ENCODE results near the gene TENM3.

The TENM3 gene

GRCh38 chr4:182215148-182215547, 28.1 kb upstream of the TENM3 start:
- DNase-seq (ENCODE audit: extremely low spot score): no peak
- no peak for TF ChIP-seq CTCF (IDR thresholded peaks at IDR 0.05; ENCODE audit: control extremely low read depth, extremely low read depth, low read depth, missing control alignments)
- CTCF ChIA-PET: no interaction called here
- POLR2A ChIA-PET: no interaction called here

- CTCF ChIA-PET: no interaction called here
- POLR2A ChIA-PET: no interaction called here
- no peak for DNase-seq (ENCODE audit: extremely low spot score)
- TF ChIP-seq CTCF (IDR thresholded peaks at IDR 0.05; ENCODE audit: control extremely low read depth, extremely low read depth, low read depth, missing control alignments): no peak
Observed at GRCh38 chr4:182216005-182216404, 27.2 kb upstream of the TENM3 start.

GRCh38 chr4:182219411-182220056, 23.7 kb upstream of the TENM3 start:
- DNase-seq (ENCODE audit: extremely low spot score): no peak
- no peak for TF ChIP-seq CTCF (IDR thresholded peaks at IDR 0.05; ENCODE audit: control extremely low read depth, extremely low read depth, low read depth, missing control alignments)
- POLR2A ChIA-PET: no interaction called here
- CTCF ChIA-PET: interaction anchor here (1.2 kb wide), 1 partner anchor 12 kb away, joined by 4 read pairs; no protein-coding TSS in a partner anchor

GRCh38 chr4:182221987-182222386, 21.2 kb upstream of the TENM3 start:
- CTCF ChIA-PET: no interaction called here
- no peak for DNase-seq (ENCODE audit: extremely low spot score)
- no peak for TF ChIP-seq CTCF (IDR thresholded peaks at IDR 0.05; ENCODE audit: control extremely low read depth, extremely low read depth, low read depth, missing control alignments)
- POLR2A ChIA-PET: no interaction called here

- no peak for DNase-seq (ENCODE audit: extremely low spot score)
- CTCF ChIA-PET: no interaction called here
- no peak for TF ChIP-seq CTCF (IDR thresholded peaks at IDR 0.05; ENCODE audit: control extremely low read depth, extremely low read depth, low read depth, missing control alignments)
- POLR2A ChIA-PET: no interaction called here
Observed at GRCh38 chr4:182222766-182223165, 20.4 kb upstream of the TENM3 start.

GRCh38 chr4:182223708-182224107, 19.5 kb upstream of the TENM3 start:
- CTCF ChIA-PET: no interaction called here

More at GRCh38 chr4:182223708-182224107, 19.5 kb upstream of the TENM3 start:
- no peak for DNase-seq (ENCODE audit: extremely low spot score)
- POLR2A ChIA-PET: no interaction called here
- no peak for TF ChIP-seq CTCF (IDR thresholded peaks at IDR 0.05; ENCODE audit: control extremely low read depth, extremely low read depth, low read depth, missing control alignments)

Measured in GM10248 (cell line).